Activated CD8-positive, alpha-beta memory T cell treated with anti-CD3 and anti-CD28 coated beads, Interleukin-2, amount 10 ng/mL, durations not matched to agents 7 days and 5 days (primary cell): ENCODE measurements around the gene TRIM41. TPM values are rescaled to one million over a fixed set of nuclear protein-coding genes. Genes with fewer than 3 reads are reported as not detected.

Source experiments
- ATAC-seq: fragments of 150-1000 bp; cut with Tn5 transposase; one replicate; pipeline ENCODE4 v1.10.0; 2021; ENCODE audit warnings: moderate library complexity
- CTCF ChIA-PET: fragments of 350-600 bp; sonication (Branson Sonifier 250); formaldehyde crosslinking; loops from one replicate; lab custom pipeline; 2021; ENCODE audit warnings: antibody characterized with exemption; lab: Charles Lee
- DNase-seq: peaks from one replicate; pipeline ENCODE4 v3.0.0-alpha.2; 2020
- H3K27ac Mint-ChIP-seq: one replicate; pipeline ENCODE4 v1.8.0; 2021; ENCODE audit warnings: mild to moderate bottlenecking, mixed read lengths
- H3K27me3 Mint-ChIP-seq: one replicate; pipeline ENCODE4 v1.8.0; 2021; ENCODE audit warnings: mixed read lengths
- H3K36me3 Mint-ChIP-seq: one replicate; pipeline ENCODE4 v1.8.0; 2021; ENCODE audit warnings: mild to moderate bottlenecking, mixed read lengths
- H3K4me1 Mint-ChIP-seq: one replicate; pipeline ENCODE4 v1.8.0; 2021; ENCODE audit warnings: mixed read lengths
- H3K4me3 Mint-ChIP-seq: one replicate; pipeline ENCODE4 v1.8.0; 2021; ENCODE audit warnings: mild to moderate bottlenecking, moderate library complexity, mixed read lengths
- H3K9me3 Mint-ChIP-seq: one replicate; pipeline ENCODE4 v1.8.0; 2022; ENCODE audit warnings: low read depth, mixed read lengths
- total RNA-seq, 2 experiments: library from RNA; stranded (reverse); gene quantifications; one replicate each; pipeline ENCODE4 v1.2.3, GENCODE V29; 2021

The TRIM41 gene
- total RNA-seq, 2 experiments from 2014 or later: 40.7 to 44.9 TPM

DNA sequence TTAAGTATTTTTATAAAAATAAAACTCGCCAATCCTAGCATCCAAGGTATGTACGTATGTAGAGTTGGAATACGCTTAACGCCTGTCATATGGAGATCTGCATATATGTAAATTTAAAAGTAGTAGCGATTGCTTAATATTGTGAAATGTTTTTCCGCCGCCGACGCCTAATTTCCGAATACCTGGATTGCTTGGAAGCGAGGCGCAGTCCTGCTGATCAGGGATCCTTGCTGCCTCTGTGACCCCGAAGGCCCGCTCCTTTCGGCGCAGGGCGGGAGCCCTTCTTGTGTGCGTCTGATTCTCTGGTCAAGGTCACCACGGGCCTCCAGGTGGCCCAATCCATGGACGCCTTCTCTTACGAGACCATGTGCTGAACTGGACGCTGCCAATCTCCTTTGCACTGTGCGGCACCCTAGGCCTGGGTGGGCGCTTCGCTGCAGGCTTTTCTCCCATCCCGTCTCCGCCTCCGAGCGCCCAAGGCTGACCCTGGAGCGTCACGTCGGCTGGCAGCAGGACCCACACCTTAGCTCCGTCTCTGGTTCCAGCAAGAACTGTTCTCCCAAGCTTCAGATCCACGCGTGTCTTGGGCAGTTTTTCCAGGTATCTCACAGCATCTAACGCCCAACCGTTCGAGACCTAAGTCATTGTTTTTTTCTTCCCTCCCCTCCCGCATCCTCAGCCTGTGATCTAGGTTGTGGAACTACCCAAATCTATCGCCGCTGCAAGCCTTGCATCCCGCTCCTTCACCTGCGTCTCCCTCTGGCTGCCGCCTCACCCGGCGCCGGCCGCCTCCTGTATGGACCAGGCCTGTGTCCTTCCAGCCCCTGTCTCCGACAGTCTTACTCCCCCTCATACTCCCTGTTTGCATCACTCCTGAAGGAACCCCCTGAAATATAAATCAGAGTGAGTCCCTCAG, 3.6 kb upstream of the TRIM41 start:
- H3K27ac Mint-ChIP-seq: no peak overlapping the region
- H3K4me1 Mint-ChIP-seq: peaks cover 62% of the 10 kb centered on the region
- peaks cover 6% of the 10 kb centered on the region for H3K36me3 Mint-ChIP-seq
- H3K27me3 Mint-ChIP-seq: peaks cover 7% of the 10 kb centered on the region
- no peak for DNase-seq
- no peak for ATAC-seq
- no peaks in the 10 kb centered on the region for H3K9me3 Mint-ChIP-seq
- peak overlapping the region; percentile 14 for H3K4me3 Mint-ChIP-seq
- CTCF ChIA-PET: interaction anchor here (1.2 to 1.8 kb wide), 4 partner anchors 12 to 47 kb away, joined by 3 to 9 read pairs (median 4); no protein-coding TSS in a partner anchor

GRCh38 chr5:181220178-181220515, 2.9 kb upstream of the TRIM41 start:
- Mint-ChIP-seq H3K27ac (peak overlapping the region; percentile 59), H3K36me3 (peaks cover 7% of the 10 kb centered on the region), H3K4me3 (peak overlapping the region; percentile 38), H3K9me3 (no peaks in the 10 kb centered on the region), H3K4me1 (peaks cover 64% of the 10 kb centered on the region), H3K27me3 (peaks cover 7% of the 10 kb centered on the region)
- CTCF ChIA-PET: interaction anchor here (0.6 to 1.8 kb wide), 6 partner anchors 13 to 47 kb away, joined by 3 to 9 read pairs (median 4); no protein-coding TSS in a partner anchor
- DNase-seq (no peak), ATAC-seq (no peak)

- Mint-ChIP-seq H3K4me1 (peaks cover 70% of the 10 kb centered on the region), H3K27me3 (peaks cover 7% of the 10 kb centered on the region), H3K9me3 (no peaks in the 10 kb centered on the region), H3K4me3 (peak overlapping the region; percentile 89), H3K27ac (peak overlapping the region; percentile 99), H3K36me3 (peaks cover 7% of the 10 kb centered on the region)
- CTCF ChIA-PET: interaction anchor here (0.9 to 6.2 kb wide), 7 partner anchors 14 to 31 kb away, joined by 3 to 54 read pairs (median 9); partner anchors contain the start of genes RACK1 and TRIM7
- ATAC-seq (no peak), DNase-seq (peak; percentile 87)
Observed at GRCh38 chr5:181221105-181221791, 1.8 kb upstream of the TRIM41 start.

GRCh38 chr5:181221792-181222629, 1.1 kb upstream of the TRIM41 start:
- H3K27ac Mint-ChIP-seq: peak overlapping the region; percentile 99
- CTCF ChIA-PET: interaction anchor here (0.7 to 6.2 kb wide), 7 partner anchors 13 to 40 kb away, joined by 3 to 54 read pairs (median 12); partner anchors contain the start of genes RACK1 and TRIM7
- peaks cover 10% of the 10 kb centered on the region for H3K36me3 Mint-ChIP-seq
- ATAC-seq (peak; percentile 30), DNase-seq (peak; percentile 97)
- H3K4me3 Mint-ChIP-seq: peak overlapping the region; percentile 89
- peaks cover 70% of the 10 kb centered on the region for H3K4me1 Mint-ChIP-seq
- H3K9me3 Mint-ChIP-seq: no peaks in the 10 kb centered on the region
- H3K27me3 Mint-ChIP-seq: peaks cover 7% of the 10 kb centered on the region

DNA sequence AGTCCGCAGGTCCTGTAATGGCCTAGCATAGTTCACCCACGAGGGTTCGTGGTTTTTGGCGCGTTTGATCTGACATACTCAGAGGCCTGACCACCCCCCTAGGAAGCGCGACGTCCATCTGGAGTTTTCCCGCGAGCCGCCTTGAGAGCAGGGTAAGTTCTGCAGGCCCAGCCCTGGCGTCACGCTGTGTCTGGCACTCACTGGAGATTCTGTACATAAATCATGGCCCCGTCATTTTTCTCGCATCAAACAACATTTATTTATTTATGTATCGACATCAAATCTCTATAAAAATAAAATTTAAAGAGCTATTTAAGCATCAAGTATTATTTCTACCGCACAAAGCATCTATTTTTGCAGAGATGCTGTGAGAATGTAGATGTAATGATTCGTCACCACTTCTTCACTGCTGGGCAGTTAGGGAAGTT, 437 bp upstream of the TRIM41 start:
- Mint-ChIP-seq H3K4me1 (peaks cover 65% of the 10 kb centered on the region), H3K36me3 (peaks cover 11% of the 10 kb centered on the region), H3K9me3 (no peaks in the 10 kb centered on the region), H3K27ac (peak overlapping the region; percentile 99), H3K27me3 (peaks cover 7% of the 10 kb centered on the region), H3K4me3 (peak overlapping the region; percentile 89)
- peak; percentile 3 for ATAC-seq
- DNase-seq: no peak
- CTCF ChIA-PET: interaction anchor here (0.7 to 6.2 kb wide), 8 partner anchors 12 to 39 kb away, joined by 3 to 54 read pairs (median 8); partner anchors contain the start of genes RACK1 and TRIM7

DNA sequence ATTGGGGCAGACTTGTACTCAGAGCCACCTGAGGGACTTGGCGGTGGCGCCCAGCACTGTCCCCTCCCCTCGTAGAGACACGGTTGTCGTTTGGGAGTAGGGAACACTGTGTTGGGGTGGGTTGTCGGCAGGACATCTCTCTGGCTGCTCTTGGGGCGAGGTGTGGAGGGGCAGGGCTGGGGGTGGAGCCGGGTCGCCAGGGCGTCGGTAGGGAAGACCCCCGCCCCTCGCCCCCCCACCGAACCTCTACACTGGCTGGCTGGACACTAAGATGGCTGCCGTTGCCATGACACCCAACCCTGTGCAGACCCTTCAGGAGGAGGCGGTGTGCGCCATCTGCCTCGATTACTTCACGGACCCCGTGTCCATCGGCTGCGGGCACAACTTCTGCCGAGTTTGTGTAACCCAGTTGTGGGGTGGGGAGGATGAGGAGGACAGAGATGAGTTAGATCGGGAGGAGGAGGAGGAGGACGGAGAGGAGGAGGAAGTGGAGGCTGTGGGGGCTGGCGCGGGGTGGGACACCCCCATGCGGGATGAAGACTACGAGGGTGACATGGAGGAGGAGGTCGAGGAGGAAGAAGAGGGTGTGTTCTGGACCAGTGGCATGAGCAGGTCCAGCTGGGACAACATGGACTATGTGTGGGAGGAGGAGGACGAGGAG, 778 bp downstream of the TRIM41 start:
- peak; percentile 8 for ATAC-seq
- CTCF ChIA-PET: interaction anchor here (0.9 to 6.2 kb wide), 8 partner anchors 16 to 39 kb away, joined by 3 to 54 read pairs (median 8); partner anchors contain the start of genes RACK1 and TRIM7
- Mint-ChIP-seq H3K4me1 (peaks cover 56% of the 10 kb centered on the region), H3K4me3 (peak overlapping the region; percentile 89), H3K9me3 (no peaks in the 10 kb centered on the region), H3K27ac (peak overlapping the region; percentile 99), H3K27me3 (peaks cover 4% of the 10 kb centered on the region), H3K36me3 (peaks cover 9% of the 10 kb centered on the region)
- DNase-seq: peak; percentile 80

- Mint-ChIP-seq H3K4me1 (peaks cover 59% of the 10 kb centered on the region), H3K4me3 (peak overlapping the region; percentile 89), H3K27me3 (peaks cover 4% of the 10 kb centered on the region), H3K9me3 (no peaks in the 10 kb centered on the region), H3K27ac (peak overlapping the region; percentile 99), H3K36me3 (peaks cover 13% of the 10 kb centered on the region)
- DNase-seq (peak; percentile 73), ATAC-seq (no peak)
- CTCF ChIA-PET: interaction anchor here (0.9 to 6.2 kb wide), 7 partner anchors 10 to 40 kb away, joined by 3 to 54 read pairs (median 5); partner anchors contain the start of gene RACK1
Observed at GRCh38 chr5:181224390-181225229, 1.5 kb downstream of the TRIM41 start.

DNA sequence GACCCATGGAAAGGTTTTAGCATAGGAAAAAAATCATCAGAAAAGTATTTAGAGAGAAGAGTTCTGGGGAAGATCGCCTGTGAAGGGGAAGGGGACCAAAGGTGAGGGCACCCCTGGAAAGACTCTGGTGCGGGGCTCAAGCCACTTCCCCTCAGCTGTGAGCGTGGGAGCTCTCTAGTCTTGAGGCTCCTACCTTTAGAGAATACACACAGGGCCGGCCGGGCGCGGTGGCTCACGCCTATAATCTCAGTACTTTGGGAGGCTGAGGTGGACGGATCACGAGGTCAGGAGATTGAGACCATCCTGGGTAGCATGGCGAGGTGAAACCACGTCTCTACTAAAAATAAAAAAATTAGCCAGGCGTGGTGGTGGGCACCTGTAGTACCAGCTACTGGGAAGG, 6.9 kb downstream of the TRIM41 start:
- no peak overlapping the region for H3K4me3 Mint-ChIP-seq
- peak overlapping the region; percentile 12 for H3K27ac Mint-ChIP-seq
- no peaks in the 10 kb centered on the region for H3K27me3 Mint-ChIP-seq

DNA sequence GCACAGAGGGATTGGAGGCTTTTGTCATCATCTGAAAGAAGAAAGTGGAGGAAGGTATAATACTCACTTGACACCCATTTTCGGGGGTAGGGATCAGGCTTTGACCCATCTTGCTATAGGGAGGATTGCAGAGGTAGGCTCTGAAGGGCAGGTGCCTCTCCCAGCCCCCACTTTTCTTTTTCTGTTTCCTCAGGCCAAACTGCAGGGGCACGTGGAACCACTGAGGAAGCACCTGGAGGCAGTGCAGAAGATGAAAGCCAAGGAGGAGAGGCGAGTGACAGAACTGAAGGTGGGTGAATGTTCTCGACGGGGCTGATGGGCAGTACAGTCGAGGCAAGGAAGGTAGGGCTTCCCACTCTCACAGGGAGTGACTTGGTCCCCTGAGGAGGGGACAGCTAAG, 7.5 kb downstream of the TRIM41 start:
- Mint-ChIP-seq H3K36me3 (peaks cover 26% of the 10 kb centered on the region), H3K4me1 (peaks cover 23% of the 10 kb centered on the region)

More for the DNA sequence above, 6.9 kb downstream of the TRIM41 start:
- peaks cover 28% of the 10 kb centered on the region for H3K4me1 Mint-ChIP-seq
- no peak for DNase-seq
- ATAC-seq: no peak
- no peaks in the 10 kb centered on the region for H3K9me3 Mint-ChIP-seq
- CTCF ChIA-PET: no interaction called here
- peaks cover 21% of the 10 kb centered on the region for H3K36me3 Mint-ChIP-seq

GRCh38 chr5:181231432-181231831, 8.4 kb downstream of the TRIM41 start:
- H3K9me3 Mint-ChIP-seq: no peaks in the 10 kb centered on the region
- CTCF ChIA-PET: no interaction called here
- no peak overlapping the region for H3K4me3 Mint-ChIP-seq
- peaks cover 19% of the 10 kb centered on the region for H3K4me1 Mint-ChIP-seq
- H3K36me3 Mint-ChIP-seq: peaks cover 34% of the 10 kb centered on the region
- DNase-seq (no peak), ATAC-seq (no peak)
- H3K27me3 Mint-ChIP-seq: no peaks in the 10 kb centered on the region
- no peak overlapping the region for H3K27ac Mint-ChIP-seq

More for the DNA sequence above, 7.5 kb downstream of the TRIM41 start:
- H3K27me3 Mint-ChIP-seq: no peaks in the 10 kb centered on the region
- CTCF ChIA-PET: no interaction called here
- H3K27ac Mint-ChIP-seq: peak overlapping the region; percentile 67
- DNase-seq: no peak
- no peak for ATAC-seq
- no peak overlapping the region for H3K4me3 Mint-ChIP-seq
- no peaks in the 10 kb centered on the region for H3K9me3 Mint-ChIP-seq

- Mint-ChIP-seq H3K4me1 (peaks cover 15% of the 10 kb centered on the region), H3K36me3 (peaks cover 42% of the 10 kb centered on the region), H3K27ac (no peak overlapping the region), H3K27me3 (no peaks in the 10 kb centered on the region), H3K9me3 (no peaks in the 10 kb centered on the region), H3K4me3 (no peak overlapping the region)
- CTCF ChIA-PET: interaction anchor here (0.6 kb wide), 1 partner anchor 566 kb away, joined by 3 read pairs; no protein-coding TSS in a partner anchor
- no peak for DNase-seq
- no peak for ATAC-seq
Observed at GRCh38 chr5:181232593-181232992, 9.5 kb downstream of the TRIM41 start.
